Heart right ventricle (tissue), 16 donors: Measurements from ENCODE around the gene SKI. TPM values are rescaled to one million over a fixed set of nuclear protein-coding genes. Genes with fewer than 3 reads are reported as not detected.

Source experiments
- ATAC-seq, 8 donors: fragments of 200-7000 bp; cut with Tn5 transposase; one replicate each; pipeline ENCODE4 v1.9.1; 2020; ENCODE audit warnings: mild to moderate bottlenecking in 8 of 8, moderate library complexity in 8 of 8, moderate number of reproducible peaks in 1 of 8
- DNase-seq, 2 donors: peaks; one replicate each; pipeline ENCODE4 v3.0.0-alpha.2; 2020
- H3K27ac ChIP-seq, 10 donors: fragments of 200-600 bp; sonication (generic) in 2 of 10; one replicate each; pipeline versions ENCODE4 v1.5.0 to v1.8.0; 2020 to 2022; ENCODE audit warnings: mild to moderate bottlenecking in 3 of 10
- H3K27me3 ChIP-seq, 7 donors: fragments of 200-600 bp; one replicate each; pipeline ENCODE4 v1.8.0; 2021 to 2022; ENCODE audit warnings: mild to moderate bottlenecking in 2 of 7
- H3K36me3 ChIP-seq, 9 donors: fragments of 200-600 bp; sonication (generic) in 1 of 9; one replicate each; pipeline versions ENCODE4 v1.5.0 to v1.8.0; 2020 to 2022; ENCODE audit warnings: mild to moderate bottlenecking in 2 of 9
- H3K4me1 ChIP-seq, 9 donors: fragments of 200-600 bp; sonication (generic) in 1 of 9; one replicate each; pipeline versions ENCODE4 v1.5.0 to v1.8.0; 2020 to 2022; ENCODE audit warnings: mild to moderate bottlenecking in 4 of 9
- H3K4me3 ChIP-seq, 10 donors: fragments of 200-600 bp; sonication (generic) in 2 of 10; one replicate each; pipeline versions ENCODE4 v1.5.0 to v1.8.0; 2020 to 2022; ENCODE audit warnings: mild to moderate bottlenecking in 7 of 10, moderate library complexity in 2 of 10
- H3K9me3 ChIP-seq, 11 donors: fragments of 200-600 bp in 10 of 11; sonication (generic) in 2 of 11; one replicate each; pipeline versions ENCODE4 v1.5.0 to v1.8.0; 2013 to 2022; ENCODE audit warnings: mild to moderate bottlenecking in 2 of 11, control low read depth in 1 of 11, moderate library complexity in 1 of 11
- CTCF ChIP-seq, 9 donors: fragments of 200-600 bp; sonication (generic) in 2 of 9; IDR thresholded peaks; one replicate each; pipeline versions ENCODE4 v1.5.0 to v1.8.0; 2021 to 2022; ENCODE audit warnings: antibody characterized with exemption in 9 of 9, mild to moderate bottlenecking in 5 of 9, moderate library complexity in 1 of 9
- WGBS, 2 donors: extraction: QIAGEN DNeasy Blood & Tissue Kit; methylation state at CpG; one replicate each; pipeline ENCODE4 v1.1.7; 2013; ENCODE audit warnings: inconsistent platforms in 1 of 2; 5-methylcytosine and 5-hydroxymethylcytosine counted together
- intact Hi-C, 10 donors: fragments of 100-400 bp; cut with DNase I; formaldehyde crosslinking; loops; one replicate each; pipeline versions ENCODE4 v1.11.1 to v1.14.2; 2022
- long read RNA-seq, 3 donors: library from polyadenylated mRNA; unstranded; transcript quantifications; one replicate each; pipeline ENCODE4 v2.0.0, GENCODE V29; 2020 to 2021
- polyA plus RNA-seq, 2 donors: library from polyadenylated mRNA; stranded (reverse); fragments of 200-250 nt; gene quantifications; one replicate each; pipeline ENCODE4 v1.2.3, GENCODE V29; 2013
- total RNA-seq, 10 donors: library from RNA; stranded (reverse); fragmentation: NEBNext Ultra II Directional in 3 of 10; extraction: Animal tissue kit (Norgen Biotek cat#: 25700) in 3 of 10; gene quantifications; one replicate each; pipeline versions ENCODE4 v1.2.1 to v1.2.4, GENCODE V29; 2021 to 2023
- donor health status: Arrhythmogenic right ventricular cardiomyopathy.
- donor health status: ischemic (EF 13 %, LVEDD 7.1; RV severe dilation, severe dysfunction).
- donor health status: healthy with polysubstance abuse.
- donor health status: DM: no; HTN: yes; CAD: no.
- donor health status: DM: no; HTN: no; CAD: no.
- donor health status: ischemic (EF 25% LVEDD 6.9; RV normal size, moderate dysfunction).
- donor health status: ischemic (EF 25% LVEDD 5.7; RV mildly dilated, moderate dysfunction).
- donor health status: healthy.
- donor health status: DM: yes; HTN: yes; CAD: no.
- donor health status: Ischemic cardiomyopathy.
- donor health status: ischemic (EF 35%, LVEDD 5.7; RV mildly dilated, moderate dysfunction).
- donor health status: nonischemic (EF 11% LVEDD 7.7; RV severe dilation, severe dysfunction).
- donor health status: DM: yes; HTN: yes; CAD: no.
- donor health status: PGD.
- donor health status: ischemic (EF 29% LVEDD 5.4; RV normal size, mild dysfunction).
- donor health status: nonischemic (EF 23%, LVEDD 6.1; RV moderate dilation, normal function).

The SKI gene
- 10 to 100 TPM; 29.4 to 50.9 (median 38.3) TPM for total RNA-seq
- polyA plus RNA-seq = 10 to 100 TPM; 13.8 to 16.6 TPM
- long read RNA-seq, donor 1, partial matches to known transcripts = 1 of 7 reads
- long read RNA-seq, donor 1, other reads (novel, unspliced or antisense) = 6 of 7 reads
- long read RNA-seq, donor 2, partial matches to known transcripts = 0 of 10 reads
- long read RNA-seq, donor 2, other reads (novel, unspliced or antisense) = 10 of 10 reads
- long read RNA-seq, donor 3, partial matches to known transcripts = 1 of 19 reads
- long read RNA-seq, donor 3, other reads (novel, unspliced or antisense) = 18 of 19 reads

- intact Hi-C loops = loop anchor here in 1 of 10 donors (2.0 kb wide), 1 partner anchor 71 kb away; no protein-coding TSS in a partner anchor
- no peaks in the 10 kb centered on the region for H3K36me3 ChIP-seq
- TF ChIP-seq CTCF (IDR thresholded peaks at IDR 0.05) = no peak
- H3K4me3 ChIP-seq = peak within 1 kb of the TSS; percentile 69 to 89 (median 84)
- WGBS, 2 donors = 0% methylated on average over 3 to 82 of the region's 100 CpGs
- H3K27me3 ChIP-seq = no peaks in the 10 kb centered on the region
- no peaks in the 10 kb centered on the region for H3K9me3 ChIP-seq
- no peak for ATAC-seq
- DNase-seq = no peak
- H3K27ac ChIP-seq = peak within 1 kb of the TSS; percentile 96 to 100 (median 100)
- peaks cover 24 to 53% (median 50%) of the 10 kb centered on the region in 9 donors for H3K4me1 ChIP-seq
Measured at GRCh38 chr1:2228157-2228594, at the start of gene SKI. Gene SKI (plus strand): TSS chr1:2228319. CDS start chr1:2228767, 448 bp downstream.

- H3K27ac ChIP-seq = no peak overlapping the region
- H3K27me3 ChIP-seq = no peaks in the 10 kb centered on the region
- peaks cover 0 to 12% (median 5%) of the 10 kb centered on the region in 9 donors for H3K4me1 ChIP-seq
- no peak for DNase-seq
- no peak for ATAC-seq
- TF ChIP-seq CTCF (IDR thresholded peaks at IDR 0.05) = no peak
- WGBS, 2 donors = 87 to 90% methylated on average over 16 of the region's 16 CpGs
- no peak overlapping the region for H3K4me3 ChIP-seq
- no peaks in the 10 kb centered on the region for H3K9me3 ChIP-seq
- intact Hi-C loops = loop anchor here in 1 of 10 donors (5.0 kb wide), 1 partner anchor 87 kb away; no protein-coding TSS in a partner anchor
- peaks cover 0 to 5% (median 0%) of the 10 kb centered on the region in 9 donors for H3K36me3 ChIP-seq
Measured at GRCh38 chr1:2178875-2179274, 49.2 kb upstream of the SKI start.

GRCh38 chr1:2179283-2180013 is 48.7 kb upstream of the SKI start:
- peaks cover 0 to 8% (median 0%) of the 10 kb centered on the region in 9 donors for H3K36me3 ChIP-seq
- intact Hi-C loops = loop anchor here in 2 of 10 donors (5.0 to 10.0 kb wide), 2 partner anchors 45 to 87 kb away; no protein-coding TSS in a partner anchor
- no peaks in the 10 kb centered on the region for H3K9me3 ChIP-seq
- no peak for DNase-seq
- 64 to 66% methylated on average over 28 of the region's 28 CpGs for WGBS, 2 donors
- H3K27me3 ChIP-seq = no peaks in the 10 kb centered on the region
- TF ChIP-seq CTCF (IDR thresholded peaks at IDR 0.05) = no peak
- H3K4me1 ChIP-seq = peaks cover 0 to 6% (median 2%) of the 10 kb centered on the region in 9 donors
- H3K4me3 ChIP-seq = no peak overlapping the region
- H3K27ac ChIP-seq = no peak overlapping the region
- no peak for ATAC-seq
